Inflammatory macrophage treated with lipopolysaccharide for 4 hours (primary cell): ENCODE results near the gene SDK1.

Experiments
- DNase-seq: peaks from one replicate; pipeline ENCODE4 v3.0.0-alpha.2; 2020

Gene SDK1

GRCh38 chr7:3606436-3606835, 305.4 kb downstream of the SDK1 start:
- DNase-seq = no peak

- no peak for DNase-seq
Measured at GRCh38 chr7:3607847-3608246, 306.8 kb downstream of the SDK1 start.

GRCh38 chr7:3616306-3616705, 315.3 kb downstream of the SDK1 start:
- no peak for DNase-seq

GRCh38 chr7:3630081-3630480, 329.0 kb downstream of the SDK1 start:
- DNase-seq = no peak

DNA sequence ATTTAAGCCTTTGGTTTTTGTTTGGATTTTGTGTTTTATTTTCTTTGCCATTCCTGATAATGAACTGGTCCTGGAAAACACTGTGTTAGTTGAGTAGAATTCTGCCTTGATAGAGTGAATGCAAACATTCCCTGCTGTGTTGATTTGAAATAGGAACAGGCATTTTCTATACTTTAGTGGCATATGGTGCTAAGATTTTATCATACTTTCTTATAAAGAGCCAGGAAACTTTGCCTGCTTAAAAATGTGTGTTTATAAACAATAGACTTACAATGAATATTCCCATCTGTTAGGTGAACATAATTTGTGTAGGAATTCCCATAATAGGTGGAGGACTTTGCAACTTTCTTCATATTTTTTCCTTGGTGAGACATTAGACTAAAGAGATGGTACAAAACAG, 333.3 kb downstream of the SDK1 start:
- no peak for DNase-seq

DNA sequence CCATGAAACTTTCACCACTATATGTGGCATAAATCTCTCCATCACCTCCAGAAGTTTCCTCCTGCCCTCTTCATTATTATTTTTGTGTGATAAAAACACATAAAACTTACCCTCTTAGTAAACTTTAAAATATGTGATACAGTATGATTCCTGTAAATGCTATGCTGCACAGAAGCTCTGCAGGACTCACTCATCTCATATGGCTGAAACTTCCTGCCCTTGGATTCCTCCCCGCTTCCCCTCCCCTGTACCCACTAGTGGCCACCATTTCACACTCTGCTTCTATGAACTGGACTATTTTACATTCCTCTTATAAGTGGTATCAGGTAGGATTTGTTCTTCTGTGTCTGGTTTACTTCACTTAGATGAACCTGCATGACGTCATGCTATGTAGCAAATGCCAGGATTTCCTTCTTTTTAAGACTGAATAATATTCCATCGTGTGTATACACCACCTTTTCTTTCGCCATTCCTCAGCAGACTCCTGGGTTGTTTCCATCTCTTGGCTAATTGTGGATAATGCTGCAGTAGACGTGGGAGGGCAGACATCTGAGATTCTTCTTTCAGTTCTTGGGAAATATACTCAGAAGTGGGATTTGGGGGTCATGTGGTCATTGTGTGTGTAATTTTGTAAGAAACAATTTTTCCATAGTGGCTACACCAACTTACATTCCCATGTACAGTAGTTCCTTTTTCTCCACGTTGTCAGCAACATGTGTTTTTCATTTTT, 335.2 kb downstream of the SDK1 start:
- DNase-seq = no peak

DNA sequence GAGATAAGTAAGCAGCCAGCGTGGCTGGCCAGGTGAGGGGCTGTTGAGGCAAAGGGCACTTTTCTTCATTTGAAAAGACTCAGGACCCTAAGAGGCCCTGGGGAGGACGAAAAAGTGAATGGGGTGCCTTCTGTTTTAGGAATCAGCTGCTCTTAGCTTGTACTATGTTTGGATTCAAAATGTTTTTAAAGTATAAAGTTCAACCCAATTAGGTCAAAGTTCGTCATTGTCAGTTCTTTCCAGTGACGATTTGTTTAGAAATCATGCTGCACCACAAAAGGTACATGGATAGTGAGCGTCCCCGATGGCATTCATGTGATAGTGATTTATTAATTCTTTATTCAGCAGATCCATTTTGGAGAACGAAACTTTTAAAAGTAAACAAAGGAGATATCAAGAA, 338.2 kb downstream of the SDK1 start:
- no peak for DNase-seq

DNA sequence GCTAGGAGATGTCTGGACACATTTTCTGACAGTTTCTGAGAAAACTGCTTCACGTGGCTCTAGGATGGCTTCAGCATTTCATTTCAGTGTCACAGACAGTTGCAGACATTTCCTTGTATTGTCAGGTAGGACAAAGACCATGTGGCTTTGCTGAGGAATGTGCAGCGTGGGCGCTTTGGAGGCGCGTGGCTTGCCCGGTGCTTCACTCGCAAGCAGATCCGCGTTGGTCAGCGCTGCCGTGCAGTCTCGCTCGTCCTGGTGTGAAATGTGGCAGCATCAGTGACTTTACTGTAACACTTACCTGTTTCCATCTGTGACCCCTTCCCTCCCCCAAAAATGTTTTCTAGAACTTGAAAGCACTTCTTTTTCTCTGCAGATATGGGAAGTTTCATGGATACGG, 340.5 kb downstream of the SDK1 start:
- no peak for DNase-seq

- DNase-seq = no peak
Measured at GRCh38 chr7:3643091-3643490, 342.0 kb downstream of the SDK1 start.

GRCh38 chr7:3648276-3648675, 347.2 kb downstream of the SDK1 start:
- no peak for DNase-seq

- DNase-seq = no peak
Measured at GRCh38 chr7:3649250-3649649, 348.2 kb downstream of the SDK1 start.

GRCh38 chr7:3649678-3650440, 348.8 kb downstream of the SDK1 start:
- no peak for DNase-seq

- DNase-seq = no peak
Measured at GRCh38 chr7:3650844-3651243, 349.8 kb downstream of the SDK1 start.

DNA sequence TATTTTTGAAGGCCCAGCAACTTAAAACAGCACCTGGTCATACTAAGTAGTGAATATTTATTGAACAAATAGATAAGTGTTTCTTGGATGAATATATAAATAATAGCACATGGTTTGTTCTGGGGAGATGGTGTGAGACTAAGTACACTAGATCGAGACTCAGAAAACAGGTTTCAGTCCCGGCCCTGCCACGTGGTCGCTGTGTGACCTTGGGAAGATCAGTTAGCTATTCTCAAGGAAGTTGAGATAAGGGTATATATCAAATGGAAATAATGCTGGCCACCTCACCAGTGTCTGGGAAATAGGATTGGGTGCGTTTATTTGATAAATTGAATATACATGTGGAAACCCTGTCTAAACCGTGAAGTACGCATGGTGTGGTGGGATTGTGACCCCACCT, 354.6 kb downstream of the SDK1 start:
- DNase-seq = no peak

DNA sequence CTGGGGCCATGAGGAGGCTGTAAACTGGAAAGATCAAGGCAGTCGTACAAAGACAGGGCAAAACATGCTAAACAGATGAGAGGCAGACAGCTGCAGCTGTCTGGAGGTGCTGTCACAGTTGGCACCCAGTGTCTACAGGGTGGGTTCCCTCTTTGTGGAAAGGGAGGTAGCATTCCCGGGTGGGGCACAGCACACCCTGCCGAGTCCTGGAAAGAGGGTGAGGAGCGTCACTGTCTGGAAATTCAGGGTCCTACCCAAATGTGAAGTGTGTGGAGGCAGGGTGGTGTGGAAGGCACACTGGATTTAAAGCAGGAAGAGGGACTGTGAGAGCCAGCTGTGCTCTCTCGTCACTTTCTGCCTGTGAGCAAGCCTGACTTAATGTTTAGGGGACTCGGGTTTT, 356.2 kb downstream of the SDK1 start:
- DNase-seq = no peak

DNA sequence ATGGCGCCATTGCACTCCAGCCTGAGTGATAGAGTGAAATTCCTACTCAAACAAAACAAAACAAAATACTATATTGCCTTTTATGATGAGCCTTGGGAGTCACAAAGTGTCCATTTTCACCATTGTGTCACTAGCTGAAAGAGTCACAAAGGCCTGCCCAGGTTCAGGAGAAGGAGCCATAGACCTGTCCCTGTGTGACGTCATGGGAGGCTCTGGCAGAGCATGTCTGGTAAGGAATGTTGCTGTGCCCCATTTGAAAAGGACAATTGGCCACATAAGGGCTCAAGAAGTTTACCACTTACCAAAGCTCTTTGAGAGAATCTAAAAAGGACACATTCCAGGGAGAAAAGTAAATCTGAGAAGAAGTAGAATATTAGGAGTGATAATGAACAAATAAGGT, 367.7 kb downstream of the SDK1 start:
- no peak for DNase-seq

DNA sequence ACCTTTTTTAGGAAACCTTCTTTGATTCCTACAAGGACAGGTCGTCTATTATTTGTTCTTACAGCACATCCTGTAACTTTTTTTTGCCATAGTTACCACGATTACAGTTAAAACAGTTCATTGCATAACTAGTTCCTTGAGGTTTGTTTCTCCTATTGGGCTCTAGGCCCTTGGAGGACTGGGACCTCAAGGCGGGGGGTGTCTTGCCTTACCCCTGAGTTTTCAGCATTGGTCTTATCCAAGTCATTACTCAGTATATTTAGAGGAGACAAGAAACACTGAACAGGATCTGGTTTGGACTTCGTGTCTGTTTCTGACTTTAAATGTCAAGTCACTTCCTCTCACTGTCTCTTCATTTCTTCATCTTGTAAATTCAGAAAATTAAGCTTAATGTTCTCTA, 369.8 kb downstream of the SDK1 start:
- no peak for DNase-seq

- no peak for DNase-seq
Measured at GRCh38 chr7:3673524-3673923, 372.5 kb downstream of the SDK1 start.

GRCh38 chr7:3678314-3678810, 377.3 kb downstream of the SDK1 start:
- no peak for DNase-seq

DNA sequence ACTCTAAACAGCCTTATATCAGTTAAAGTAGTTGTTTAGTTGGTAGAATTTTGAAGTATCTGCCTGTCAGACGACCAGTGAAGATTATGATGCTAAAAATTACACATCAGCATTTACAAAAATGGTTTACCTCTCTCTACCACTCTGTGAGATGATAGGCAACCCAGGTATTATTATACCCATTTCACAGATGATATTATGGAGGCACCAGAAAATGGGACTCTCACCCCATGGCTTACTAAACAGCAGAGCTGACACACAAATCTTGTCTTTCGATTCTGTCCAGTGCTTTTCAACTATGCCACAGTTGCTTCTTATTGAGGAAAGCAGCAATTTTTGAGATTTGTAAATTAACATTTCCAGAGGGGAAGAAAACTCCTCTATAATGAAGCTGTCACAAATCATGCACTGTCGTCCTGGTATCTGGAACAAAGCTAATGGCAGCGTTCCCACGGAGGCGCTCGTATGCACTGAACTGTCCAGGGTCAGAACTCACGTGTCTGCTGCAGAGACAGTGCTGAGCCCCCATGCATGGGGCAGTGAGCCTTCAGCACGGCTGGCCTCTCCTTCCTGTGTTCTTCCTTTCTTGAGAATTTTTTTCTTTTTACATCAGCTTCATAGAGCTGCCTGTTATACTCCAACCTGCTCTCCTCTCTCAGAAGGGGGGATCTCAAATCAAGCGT, 381.1 kb downstream of the SDK1 start:
- no peak for DNase-seq

DNA sequence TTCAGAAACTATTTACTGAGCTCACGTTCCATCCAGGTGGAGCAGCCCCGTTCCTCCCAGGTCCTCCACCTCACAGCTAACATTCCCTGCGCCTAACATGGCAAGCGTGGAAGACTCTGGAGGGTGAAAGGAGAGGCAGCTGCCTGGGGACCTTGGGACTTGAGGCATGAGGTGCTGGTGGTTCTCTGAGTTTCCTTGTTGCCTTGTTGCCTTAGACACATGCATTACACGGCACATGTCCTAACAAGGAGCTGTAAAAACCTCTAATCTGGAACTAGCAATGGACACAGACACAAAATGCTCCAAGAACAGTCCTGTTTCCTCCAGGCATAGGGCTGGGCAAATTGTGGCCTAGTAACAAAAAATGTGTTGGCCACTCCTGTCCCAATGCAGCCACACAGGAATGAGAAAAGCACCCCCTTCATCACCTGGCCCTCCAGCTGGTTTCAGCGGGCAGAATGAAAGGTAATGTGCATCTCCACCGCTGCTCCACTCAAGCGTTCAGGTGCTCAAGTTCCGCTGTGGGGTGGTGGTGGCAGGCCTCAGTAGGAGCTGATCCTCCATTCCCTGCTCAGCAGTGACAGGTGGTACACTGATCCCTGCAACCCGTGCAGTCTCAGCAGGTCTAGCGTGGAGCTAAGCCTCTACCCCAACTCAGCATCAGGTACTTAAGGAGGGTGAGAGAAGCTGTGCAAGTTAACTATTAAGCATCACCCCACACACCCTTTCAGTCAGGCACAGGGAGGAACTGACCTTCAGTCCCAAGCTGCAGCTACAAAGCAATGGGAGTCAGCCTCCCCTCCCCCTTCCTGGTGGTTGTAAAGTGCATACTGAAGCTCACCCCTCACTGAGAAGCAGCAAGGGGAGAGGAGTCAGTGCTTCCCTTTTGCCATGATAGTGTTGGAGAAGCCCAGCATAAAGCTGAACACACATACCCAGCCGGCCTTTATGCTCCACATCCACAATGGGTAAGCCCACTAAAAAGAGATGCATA, 382.8 kb downstream of the SDK1 start:
- no peak for DNase-seq

DNA sequence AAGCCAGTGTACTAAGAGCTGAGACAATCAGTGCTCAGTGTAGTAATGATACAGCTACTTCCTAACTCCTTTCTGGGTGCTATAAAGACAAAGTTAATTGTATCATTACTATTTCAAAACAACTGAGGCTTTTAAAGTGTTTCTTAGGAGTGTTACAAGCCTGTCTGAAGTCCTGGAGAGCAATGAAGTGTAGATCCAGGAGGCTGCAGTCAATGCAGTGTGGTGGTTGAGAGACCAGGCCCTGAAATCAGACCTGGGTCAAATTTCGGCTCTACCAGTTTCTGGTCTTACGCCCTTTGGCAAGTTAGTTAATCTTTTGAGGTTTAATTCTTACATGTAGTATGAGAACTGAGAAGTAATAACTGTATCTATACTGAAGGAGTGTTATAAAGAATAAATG, 387.0 kb downstream of the SDK1 start:
- DNase-seq = no peak

DNA sequence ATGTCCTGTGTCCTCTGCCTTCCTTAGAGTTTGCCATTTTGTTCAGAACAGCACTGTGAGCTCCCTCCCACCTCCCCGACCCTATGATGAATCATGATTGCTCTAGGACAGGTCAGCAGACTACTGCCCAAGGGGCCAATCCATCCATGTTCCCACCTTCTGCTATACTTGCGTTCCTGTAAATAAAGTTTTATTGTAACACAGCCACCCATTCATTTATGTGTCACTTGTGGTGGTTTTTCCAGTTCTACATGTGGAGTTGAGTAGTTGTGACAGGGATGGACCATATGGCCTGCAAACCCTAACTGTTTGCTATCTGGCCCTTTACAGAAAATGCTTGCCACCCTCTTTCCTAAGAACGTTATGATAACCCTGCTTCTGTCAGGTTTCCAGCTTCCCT, 387.8 kb downstream of the SDK1 start:
- DNase-seq = no peak
